A549 (cell line): Measurements from ENCODE around the gene TFPI2. TPM values are rescaled to one million over a fixed set of nuclear protein-coding genes. Genes with fewer than 3 reads are reported as not detected.

ENCODE experiments used
- ATAC-seq, 2 experiments: fragments of 200-7000 bp in 1 of 2; fragments of >200 bp in 1 of 2; cut with Nextera tagmentation in 1 of 2; cut with Tn5 transposase in 1 of 2; 3 replicates each; pipeline versions ENCODE4 v1.8.0 to v1.9.1; 2018 to 2020; ENCODE audit warnings: mild to moderate bottlenecking in 1 of 2, moderate library complexity in 1 of 2
- CTCF ChIA-PET: fragments of 300-600 bp; sonication (Branson Sonifier 250); formaldehyde crosslinking; extraction: SDS; loops from one replicate; lab custom pipeline; 2021; ENCODE audit warnings: antibody characterized with exemption, inconsistent platforms; lab: Yijun Ruan, JAX
- POLR2A ChIA-PET: fragments of 350-600 bp; formaldehyde crosslinking; extraction: SDS; loops from one replicate; lab custom pipeline; 2021; ENCODE audit warnings: antibody characterized with exemption, inconsistent platforms; lab: Yijun Ruan, JAX
- DNase-seq, 2 experiments: peaks; one replicate each; pipeline versions ENCODE4 v3.0.0 to v3.0.0-alpha.2; 2011 to 2016; ENCODE audit warnings: low read depth in 1 of 2, low spot score in 1 of 2
- FAIRE-seq: peaks from 2 replicates; lab custom pipeline; 2011; peaks lifted over from hg19 to GRCh38; lab: Jason Lieb, UNC
- H3K27ac ChIP-seq, 2 experiments: fragments of >200 bp; sonication (Bioruptor Twin); formaldehyde crosslinking; 3 replicates each; pipeline ENCODE4 v1.5.1; 2016 to 2017
- H3K4me1 ChIP-seq: fragments of >200 bp; sonication (Bioruptor Twin); formaldehyde crosslinking; 3 replicates; pipeline ENCODE4 v1.6.1; 2016
- H3K4me2 ChIP-seq: fragments of >200 bp; sonication (Bioruptor Twin); formaldehyde crosslinking; 3 replicates; pipeline ENCODE4 v1.6.1; 2016
- H3K4me3 ChIP-seq: fragments of >200 bp; sonication (Bioruptor Twin); formaldehyde crosslinking; 3 replicates; pipeline ENCODE4 v1.5.1; 2016
- H3K9me3 ChIP-seq: fragments of >200 bp; sonication (Bioruptor Twin); formaldehyde crosslinking; 3 replicates; pipeline ENCODE4 v1.6.1; 2016
- ATOH8 ChIP-seq: fragments of 250-450 bp; sonication (Bioruptor Pico); IDR thresholded peaks from 2 replicates; pipeline ENCODE4 v1.5.0; 2020; ENCODE audit warnings: low read depth, mild to moderate bottlenecking, moderate library complexity
- BHLHE40 ChIP-seq: IDR thresholded peaks from 2 replicates; pipeline ENCODE4 v1.6.1; 2012; ENCODE audit warnings: low read depth, low read length, inconsistent platforms
- CHD4 ChIP-seq: fragments of 200-600 bp; sonication (generic); IDR thresholded peaks from 2 replicates; pipeline ENCODE4 v1.6.1; 2016; ENCODE audit warnings: antibody characterized with exemption, mild to moderate bottlenecking, borderline replicate concordance
- EHF ChIP-seq: fragments of 250-450 bp; sonication (Bioruptor Pico); IDR thresholded peaks from 2 replicates; pipeline ENCODE4 v1.5.0; 2020; ENCODE audit warnings: mild to moderate bottlenecking
- EP300 ChIP-seq, 2 experiments: fragments of >200 bp; sonication (Bioruptor Twin); formaldehyde crosslinking; IDR thresholded peaks; 2 replicates in 1 of 2; 3 replicates in 1 of 2; pipeline ENCODE4 v1.6.1; 2016 to 2017
- ESRRA ChIP-seq: fragments of 150-350 bp; IDR thresholded peaks from 2 replicates; pipeline ENCODE4 v1.6.1; 2014; ENCODE audit warnings: mild to moderate bottlenecking, low read length, borderline replicate concordance
- FOSL2 ChIP-seq, 2 experiments: fragments of 450-650 bp in 1 of 2; fragments of >200 bp in 1 of 2; sonication (Bioruptor Twin) in 1 of 2; formaldehyde crosslinking; IDR thresholded peaks; 2 replicates each; pipeline versions ENCODE4 v1.5.0 to v1.6.1; 2016 to 2020; ENCODE audit warnings: mild to moderate bottlenecking in 1 of 2, moderate library complexity in 1 of 2
- GATA3 ChIP-seq: IDR thresholded peaks from 2 replicates; pipeline ENCODE4 v1.6.1; 2012; ENCODE audit warnings: borderline replicate concordance
- HDAC2 ChIP-seq: fragments of 200-600 bp; sonication (generic); IDR thresholded peaks from 2 replicates; pipeline ENCODE4 v1.6.1; 2016
- HEYL ChIP-seq: fragments of 250-450 bp; sonication (Bioruptor Pico); IDR thresholded peaks from 2 replicates; pipeline ENCODE4 v1.8.0; 2021; ENCODE audit warnings: mild to moderate bottlenecking, moderate library complexity
- HOXA7 ChIP-seq: fragments of 250-450 bp; sonication (Bioruptor Pico); IDR thresholded peaks from 2 replicates; pipeline ENCODE4 v1.5.0; 2020; ENCODE audit warnings: mild to moderate bottlenecking, moderate library complexity
- HOXB13 ChIP-seq: fragments of 250-450 bp; sonication (Bioruptor Pico); IDR thresholded peaks from 2 replicates; pipeline ENCODE4 v1.5.0; 2020; ENCODE audit warnings: low read depth, mild to moderate bottlenecking, moderate library complexity
- JUN ChIP-seq, 2 experiments: fragments of >200 bp; sonication (Bioruptor Twin); formaldehyde crosslinking; IDR thresholded peaks; 2 replicates in 1 of 2; 3 replicates in 1 of 2; pipeline ENCODE4 v1.6.1; 2016 to 2017
- JUNB ChIP-seq: fragments of >200 bp; sonication (Bioruptor Twin); formaldehyde crosslinking; IDR thresholded peaks from 2 replicates; pipeline ENCODE4 v1.6.1; 2016
- KDM5A ChIP-seq: fragments of 200-600 bp; sonication (generic); IDR thresholded peaks from 2 replicates; pipeline ENCODE4 v1.6.1; 2016; ENCODE audit warnings: antibody characterized with exemption, mild to moderate bottlenecking
- MAZ ChIP-seq: fragments of 150-350 bp; IDR thresholded peaks from 2 replicates; pipeline ENCODE4 v1.6.1; 2014; ENCODE audit warnings: antibody characterized with exemption, low read depth, low read length, borderline replicate concordance
- PHF8 ChIP-seq: fragments of 200-600 bp; sonication (generic); IDR thresholded peaks from 2 replicates; pipeline ENCODE4 v1.6.1; 2016; ENCODE audit warnings: low read depth, mild to moderate bottlenecking, antibody characterized with exemption, moderate library complexity, borderline replicate concordance
- POLR2A ChIP-seq: IDR thresholded peaks from 2 replicates; pipeline ENCODE4 v1.6.1; 2012; ENCODE audit warnings: mild to moderate bottlenecking, low read length
- RAD21 ChIP-seq, 2 experiments: fragments of >200 bp in 1 of 2; sonication (Bioruptor Twin) in 1 of 2; formaldehyde crosslinking in 1 of 2; IDR thresholded peaks in 1 of 2; conservative IDR thresholded peaks in 1 of 2; 2 replicates in 1 of 2; 3 replicates in 1 of 2; pipeline ENCODE4 v1.6.1; 2012 to 2018; ENCODE audit warnings: inconsistent platforms in 1 of 2
- RFX5 ChIP-seq: fragments of 450-650 bp; IDR thresholded peaks from 2 replicates; pipeline ENCODE4 v1.7.1; 2014; ENCODE audit warnings: antibody characterized with exemption, mild to moderate bottlenecking, moderate library complexity
- SMC3 ChIP-seq: fragments of >200 bp; sonication (Bioruptor Twin); formaldehyde crosslinking; IDR thresholded peaks from 3 replicates; pipeline ENCODE4 v1.6.1; 2018; ENCODE audit warnings: inconsistent platforms
- USF2 ChIP-seq: fragments of 450-650 bp; IDR thresholded peaks from 2 replicates; pipeline ENCODE4 v1.6.1; 2014; ENCODE audit warnings: antibody characterized with exemption
- ZC3H11A ChIP-seq: fragments of 450-650 bp; IDR thresholded peaks from 2 replicates; pipeline ENCODE4 v1.6.1; 2014; ENCODE audit warnings: antibody characterized with exemption, mild to moderate bottlenecking
- ZFP36 ChIP-seq: fragments of 450-650 bp; IDR thresholded peaks from 2 replicates; pipeline ENCODE4 v1.6.1; 2014; ENCODE audit warnings: borderline replicate concordance; ENCODE audit not compliant: partially characterized antibody
- WGBS: methylation state at CpG from one replicate; pipeline ENCODE4 v1.1.6; 2017; ENCODE audit errors: missing lambda C conversion rate; 5-methylcytosine and 5-hydroxymethylcytosine counted together
- polyA plus RNA-seq, 4 experiments: library from polyadenylated mRNA; depleted of rRNA in 3 of 4; stranded (reverse); fragments of >200 nt; fragmentation: RNase III in 1 of 4; extraction: RNeasy Plus Mini Kit Qiagen cat#74134 plus additional on column Dnase treatment in 1 of 4; gene quantifications; 2 replicates in 3 of 4; 3 replicates in 1 of 4; pipeline ENCODE4 v1.2.3, GENCODE V29; 2011 to 2017
- TF ChIP-seq, protein P1 (sequence below): IDR thresholded peaks from 2 replicates; pipeline ENCODE4 v1.6.1; 2012; ENCODE audit warnings: low read depth, borderline replicate concordance
- TF ChIP-seq, protein P2 (sequence below): IDR thresholded peaks from 2 replicates; pipeline ENCODE4 v1.6.1; 2012
- TF ChIP-seq, protein P3 (sequence below): IDR thresholded peaks from 2 replicates; pipeline ENCODE4 v1.6.1; 2012
- TF ChIP-seq, protein P4 (sequence below): fragments of >200 bp; sonication (Bioruptor Twin); formaldehyde crosslinking; IDR thresholded peaks from 3 replicates; pipeline ENCODE4 v1.6.1; 2016

Gene TFPI2
- polyA plus RNA-seq, 2 of the 4 experiments (the other 2 are of a cell fraction), result 156 to 172 TPM

DNA sequence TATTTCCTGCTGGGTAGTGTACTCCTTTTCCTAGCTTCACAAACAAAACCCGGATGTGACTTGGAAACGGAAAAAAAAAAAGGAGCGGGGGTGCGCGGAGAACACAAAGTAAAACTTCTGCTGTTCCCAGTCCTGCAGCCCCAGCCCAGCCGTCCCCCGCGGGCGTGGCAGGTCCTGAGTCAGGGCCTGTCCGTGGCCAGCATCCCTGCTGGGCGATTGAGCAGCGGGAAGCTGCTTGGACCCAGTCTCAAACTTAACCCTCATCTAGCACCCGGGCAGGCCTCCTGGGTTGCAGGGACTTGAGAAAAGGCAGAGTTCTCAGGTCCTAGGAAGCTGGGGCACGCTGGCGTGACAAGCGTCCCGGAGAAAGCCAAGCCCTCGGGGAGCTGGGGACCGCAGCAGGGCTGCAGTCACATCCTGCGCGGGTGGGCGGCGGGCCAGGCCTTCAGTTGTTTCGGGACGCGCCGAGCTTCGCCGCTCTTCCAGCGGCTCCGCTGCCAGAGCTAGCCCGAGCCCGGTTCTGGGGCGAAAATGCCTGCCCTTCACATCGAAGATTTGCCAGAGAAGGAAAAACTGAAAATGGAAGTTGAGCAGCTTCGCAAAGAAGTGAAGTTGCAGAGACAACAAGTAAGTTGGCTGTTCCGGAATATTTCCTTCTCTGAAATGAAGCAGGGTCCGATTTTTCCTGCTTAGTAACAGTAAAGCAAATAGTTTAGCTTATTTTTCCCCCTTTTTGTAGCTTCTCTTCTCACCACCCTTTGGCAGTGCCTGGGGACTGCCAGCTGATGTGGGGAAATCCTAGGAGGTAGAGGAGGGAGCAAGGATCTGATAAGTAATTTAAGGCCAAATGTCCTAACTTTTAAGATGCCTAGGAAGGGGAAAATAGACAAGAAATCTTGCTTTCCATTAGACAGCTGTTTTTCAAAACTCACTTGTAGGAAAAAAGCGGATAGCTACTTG lies 31.3 kb upstream of the TFPI2 start, which contains the start of gene GNG11:
Gene GNG11 (plus strand): TSS at position 129 of the 960 bp plus-strand sequence. CDS start 403 bp downstream, at position 532.
- FAIRE-seq (no peak), DNase-seq (peak; percentile 38 to 79)
- peaks cover 11% of the 10 kb centered on the region; the same call in 2 of the 3 replicates for H3K4me1 ChIP-seq
- no peaks in the 10 kb centered on the region for H3K9me3 ChIP-seq
- WGBS, result under 1% methylated on average over 27 of the region's 39 CpGs
- CTCF ChIA-PET, result interaction anchor here (0.7 to 2.6 kb wide), 6 partner anchors 12 to 367 kb away, joined by 3 to 12 read pairs (median 6); partner anchors contain the start of gene TFPI2
- TF ChIP-seq JUN (IDR thresholded peaks at IDR 0.05) (peak; percentile 27 to 71; a peak in 4 of 5 replicates), POLR2A (peak; percentile 47), BHLHE40 (no peak), ATOH8 (CRISPR knock-in tag) (no peak), EP300 (IDR thresholded peaks at IDR 0.05) (0 out of 5 replicates have a peak, but pooled peaks of 1 of the 2 experiments have one; percentile 21), RAD21 (conservative IDR thresholded peaks at IDR 0.05 in 1 of 2, IDR thresholded peaks at IDR 0.05 in 1 of 2) (0 out of 5 replicates have a peak, but pooled peaks of 1 of the 2 experiments have one; percentile 19), FOSL2 (IDR thresholded peaks at IDR 0.05) (no peak), FOSL2 (CRISPR knock-in tag; IDR thresholded peaks at IDR 0.05) (0 out of 2 replicates have a peak, but pooled peaks have one; percentile 9), SMC3 (no peak; the same call in 2 of the 3 replicates), PHF8 (peak; percentile 35; the same call in 1 of the 2 replicates)
- TF ChIP-seq, protein P1, sequence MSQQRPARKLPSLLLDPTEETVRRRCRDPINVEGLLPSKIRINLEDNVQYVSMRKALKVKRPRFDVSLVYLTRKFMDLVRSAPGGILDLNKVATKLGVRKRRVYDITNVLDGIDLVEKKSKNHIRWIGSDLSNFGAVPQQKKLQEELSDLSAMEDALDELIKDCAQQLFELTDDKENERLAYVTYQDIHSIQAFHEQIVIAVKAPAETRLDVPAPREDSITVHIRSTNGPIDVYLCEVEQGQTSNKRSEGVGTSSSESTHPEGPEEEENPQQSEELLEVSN, result no peak; the same call in 1 of the 2 replicates
- TF ChIP-seq, protein P2, sequence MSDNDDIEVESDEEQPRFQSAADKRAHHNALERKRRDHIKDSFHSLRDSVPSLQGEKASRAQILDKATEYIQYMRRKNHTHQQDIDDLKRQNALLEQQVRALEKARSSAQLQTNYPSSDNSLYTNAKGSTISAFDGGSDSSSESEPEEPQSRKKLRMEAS, result peak; percentile 54
- TF ChIP-seq, all 56 proteins: peak for 7
- peak within 1 kb of the TSS; percentile 74 for H3K4me3 ChIP-seq
- H3K27ac ChIP-seq, result peak within 1 kb of the TSS; percentile 75 to 99
- peak within 1 kb of the TSS; percentile 97 for H3K4me2 ChIP-seq
- ATAC-seq, result peak; percentile 89 to 94
- POLR2A ChIA-PET, result interaction anchor here (0.7 to 3.3 kb wide), 7 partner anchors 10 to 165 kb away, joined by 3 to 39 read pairs (median 4); partner anchors contain the start of gene TFPI2

DNA sequence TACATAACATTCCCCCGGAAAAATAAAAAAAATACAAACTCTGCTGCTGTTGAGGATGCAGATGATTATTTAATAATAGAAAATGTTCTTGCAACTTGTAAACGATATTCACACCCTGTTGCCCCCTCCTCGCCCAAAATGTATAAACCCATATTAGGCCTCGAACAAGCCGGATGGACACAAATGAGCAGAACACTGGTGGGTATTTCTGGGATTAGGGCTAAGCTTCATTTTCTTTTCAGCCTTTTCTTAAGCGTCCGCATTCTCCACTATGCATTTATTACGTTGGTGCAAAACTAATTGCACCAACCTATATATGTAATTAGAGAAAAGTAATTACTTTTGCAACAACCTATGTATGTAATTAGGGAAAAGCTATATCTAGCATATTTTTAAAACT lies 30.6 kb upstream of the TFPI2 start:
- peak overlapping the region; percentile 97 for H3K4me2 ChIP-seq
- no peak for TF ChIP-seq EHF (CRISPR knock-in tag)
- TF ChIP-seq MAZ, result no peak
- TF ChIP-seq, protein P3, sequence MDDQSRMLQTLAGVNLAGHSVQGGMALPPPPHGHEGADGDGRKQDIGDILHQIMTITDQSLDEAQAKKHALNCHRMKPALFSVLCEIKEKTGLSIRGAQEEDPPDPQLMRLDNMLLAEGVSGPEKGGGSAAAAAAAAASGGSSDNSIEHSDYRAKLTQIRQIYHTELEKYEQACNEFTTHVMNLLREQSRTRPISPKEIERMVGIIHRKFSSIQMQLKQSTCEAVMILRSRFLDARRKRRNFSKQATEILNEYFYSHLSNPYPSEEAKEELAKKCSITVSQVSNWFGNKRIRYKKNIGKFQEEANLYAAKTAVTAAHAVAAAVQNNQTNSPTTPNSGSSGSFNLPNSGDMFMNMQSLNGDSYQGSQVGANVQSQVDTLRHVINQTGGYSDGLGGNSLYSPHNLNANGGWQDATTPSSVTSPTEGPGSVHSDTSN, result no peak
- TF ChIP-seq HOXA7 (CRISPR knock-in tag), result no peak
- TF ChIP-seq JUNB, result no peak
- no peak for TF ChIP-seq HOXB13 (CRISPR knock-in tag)
- no peak for TF ChIP-seq RFX5
- no peak for TF ChIP-seq KDM5A
- TF ChIP-seq RAD21 (conservative IDR thresholded peaks at IDR 0.05 in 1 of 2, IDR thresholded peaks at IDR 0.05 in 1 of 2), result no peak
- no peak for TF ChIP-seq HEYL
- TF ChIP-seq USF2, result no peak
- no peak for TF ChIP-seq ZC3H11A
- no peak for TF ChIP-seq CHD4
- no peak for TF ChIP-seq ZFP36
- TF ChIP-seq, protein P4, sequence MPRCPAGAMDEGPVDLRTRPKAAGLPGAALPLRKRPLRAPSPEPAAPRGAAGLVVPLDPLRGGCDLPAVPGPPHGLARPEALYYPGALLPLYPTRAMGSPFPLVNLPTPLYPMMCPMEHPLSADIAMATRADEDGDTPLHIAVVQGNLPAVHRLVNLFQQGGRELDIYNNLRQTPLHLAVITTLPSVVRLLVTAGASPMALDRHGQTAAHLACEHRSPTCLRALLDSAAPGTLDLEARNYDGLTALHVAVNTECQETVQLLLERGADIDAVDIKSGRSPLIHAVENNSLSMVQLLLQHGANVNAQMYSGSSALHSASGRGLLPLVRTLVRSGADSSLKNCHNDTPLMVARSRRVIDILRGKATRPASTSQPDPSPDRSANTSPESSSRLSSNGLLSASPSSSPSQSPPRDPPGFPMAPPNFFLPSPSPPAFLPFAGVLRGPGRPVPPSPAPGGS, result no peak
- no peak for TF ChIP-seq ESRRA
- TF ChIP-seq HDAC2, result no peak
- TF ChIP-seq GATA3, result no peak
- H3K27ac ChIP-seq, result peak overlapping the region; percentile 75 to 99
- ATAC-seq (peak in 1 of 2 experiments; percentile 22; a peak in 3 of 6 replicates), FAIRE-seq (no peak), DNase-seq (peak in 1 of 2 experiments; percentile 25)
- peak overlapping the region; percentile 74 for H3K4me3 ChIP-seq
- WGBS, result 3% methylated on average over 8 of the region's 8 CpGs
- ChIA-PET POLR2A (interaction anchor here (0.7 to 3.3 kb wide), 7 partner anchors 10 to 166 kb away, joined by 3 to 39 read pairs (median 4); partner anchors contain the start of gene TFPI2), CTCF (interaction anchor here (1.3 to 2.6 kb wide), 4 partner anchors 11 to 166 kb away, joined by 3 to 12 read pairs (median 8); no protein-coding TSS in a partner anchor)
- no peaks in the 10 kb centered on the region for H3K9me3 ChIP-seq
- H3K4me1 ChIP-seq, result peaks cover 18% of the 10 kb centered on the region
